ENCODE measurements around the gene ZNF462.

ZNF462 gene

DNA sequence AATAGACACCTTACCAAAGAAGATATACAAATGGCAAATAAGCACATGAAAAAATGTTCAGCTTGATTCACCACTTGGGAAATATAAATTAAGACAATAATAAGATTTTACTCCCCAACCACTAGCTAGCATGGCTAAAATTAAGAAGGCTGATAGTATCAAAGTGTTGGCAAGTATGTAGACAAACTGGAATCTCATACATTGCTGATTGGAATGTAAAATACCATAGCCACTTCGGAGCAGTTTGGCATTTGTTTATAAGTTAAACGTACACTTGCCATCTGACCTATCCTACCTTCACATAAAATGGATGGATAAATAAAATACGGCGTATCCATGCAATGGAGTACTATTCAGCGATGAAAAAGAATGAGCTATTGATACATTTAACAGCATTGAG lies 129.2 kb downstream of the ZNF462 start:
- DNase-seq = no peak
- no peaks in the 10 kb centered on the region for H3K27me3 Mint-ChIP-seq
- H3K9me3 Mint-ChIP-seq = peaks cover 8% of the 10 kb centered on the region
- no peaks in the 10 kb centered on the region for H3K4me1 Mint-ChIP-seq (ENCODE audit: low read depth)
- H3K27ac Mint-ChIP-seq = no peak overlapping the region
- H3K4me3 Mint-ChIP-seq = no peak overlapping the region
- H3K36me3 Mint-ChIP-seq (ENCODE audit: low read depth) = no peaks in the 10 kb centered on the region

DNA sequence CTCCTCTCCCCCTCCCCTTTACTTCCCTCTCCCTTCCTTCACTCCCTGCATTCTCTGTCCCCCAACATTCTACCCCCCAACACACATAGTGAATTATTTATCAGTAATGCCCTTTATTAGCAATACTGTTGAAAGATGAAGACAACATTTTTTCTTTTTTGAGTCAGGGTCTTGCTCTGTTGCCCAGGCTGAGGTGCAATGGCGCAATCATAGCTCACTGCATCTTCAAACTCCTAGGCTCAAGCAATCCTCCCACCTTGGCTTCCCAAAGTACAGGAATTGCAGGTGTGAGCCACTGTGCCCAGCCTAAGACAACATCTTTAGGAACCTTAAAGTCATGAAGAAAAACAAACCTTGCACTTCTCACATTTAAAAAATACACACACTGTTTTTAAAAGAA lies 130.6 kb downstream of the ZNF462 start:
- no peak for DNase-seq
- Mint-ChIP-seq H3K36me3 (ENCODE audit: low read depth) (no peaks in the 10 kb centered on the region), H3K4me1 (ENCODE audit: low read depth) (no peaks in the 10 kb centered on the region), H3K4me3 (no peak overlapping the region), H3K27me3 (no peaks in the 10 kb centered on the region), H3K9me3 (peaks cover 5% of the 10 kb centered on the region), H3K27ac (no peak overlapping the region)

DNA sequence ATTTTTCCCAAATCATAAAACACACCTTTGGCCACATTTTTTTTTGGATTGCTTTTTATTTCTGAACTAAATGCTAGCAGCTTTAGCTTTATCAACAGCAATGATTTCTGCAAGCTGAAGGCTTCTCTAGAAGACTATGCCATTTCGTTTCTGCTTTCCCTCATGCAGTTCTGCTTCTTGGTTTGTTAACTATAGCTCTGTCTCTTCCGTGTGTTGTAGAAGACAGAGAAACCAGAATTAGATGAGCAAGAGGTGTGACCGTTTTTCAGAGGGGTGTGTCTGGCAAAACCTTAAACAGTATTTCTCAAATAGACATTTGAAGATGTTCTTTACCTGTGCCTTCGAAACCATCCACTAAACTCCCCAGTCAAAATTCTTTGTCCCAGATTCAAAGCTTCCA lies 131.5 kb downstream of the ZNF462 start:
- Mint-ChIP-seq H3K27ac (no peak overlapping the region), H3K36me3 (ENCODE audit: low read depth) (no peaks in the 10 kb centered on the region), H3K27me3 (no peaks in the 10 kb centered on the region)

DNA sequence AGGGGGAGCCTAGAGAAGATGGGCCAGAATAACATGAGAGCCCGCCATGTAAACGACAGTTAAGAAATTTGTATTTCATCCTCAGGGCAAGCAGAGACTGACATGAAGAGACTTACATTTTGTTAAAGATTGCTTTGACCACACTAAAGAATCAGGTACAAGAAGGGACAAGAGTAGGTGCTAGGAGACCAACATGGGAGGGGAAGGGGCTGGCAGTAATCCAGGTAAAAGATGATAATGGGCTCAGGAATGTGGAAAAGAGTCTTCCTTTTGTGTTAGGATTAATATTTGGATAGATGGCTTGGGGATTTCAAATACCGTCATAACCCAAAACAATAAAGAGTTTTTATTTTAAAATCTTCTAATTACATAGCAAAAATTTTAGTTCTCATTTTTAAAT lies 137.3 kb downstream of the ZNF462 start:
- Mint-ChIP-seq H3K9me3 (peaks cover 5% of the 10 kb centered on the region), H3K36me3 (ENCODE audit: low read depth) (no peaks in the 10 kb centered on the region), H3K27ac (no peak overlapping the region), H3K4me3 (no peak overlapping the region), H3K27me3 (no peaks in the 10 kb centered on the region), H3K4me1 (ENCODE audit: low read depth) (no peaks in the 10 kb centered on the region)
- no peak for DNase-seq

More for the DNA sequence above, 131.5 kb downstream of the ZNF462 start:
- Mint-ChIP-seq H3K4me3 (no peak overlapping the region), H3K9me3 (peaks cover 5% of the 10 kb centered on the region), H3K4me1 (ENCODE audit: low read depth) (no peaks in the 10 kb centered on the region)
- no peak for DNase-seq

DNA sequence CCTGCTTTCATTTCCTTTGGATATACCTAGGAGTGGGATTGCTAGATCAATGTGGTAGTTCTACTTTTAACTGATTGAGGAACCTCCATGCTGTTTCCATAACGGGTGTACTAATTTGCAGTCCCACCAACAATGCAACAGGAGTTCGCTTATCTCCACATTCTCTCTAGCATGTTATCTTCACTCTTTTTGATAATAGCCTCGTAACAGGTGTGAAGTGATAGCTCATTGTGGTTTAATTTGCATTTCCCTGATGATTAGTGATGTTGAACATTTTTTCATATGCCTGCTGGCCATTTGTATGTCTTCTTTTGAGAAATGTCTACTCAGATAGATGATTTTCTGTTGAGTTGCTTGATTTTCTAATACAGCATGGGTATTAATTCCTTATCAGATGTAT lies 142.2 kb downstream of the ZNF462 start:
- DNase-seq = no peak
- Mint-ChIP-seq H3K9me3 (no peaks in the 10 kb centered on the region), H3K4me1 (ENCODE audit: low read depth) (no peaks in the 10 kb centered on the region)

DNA sequence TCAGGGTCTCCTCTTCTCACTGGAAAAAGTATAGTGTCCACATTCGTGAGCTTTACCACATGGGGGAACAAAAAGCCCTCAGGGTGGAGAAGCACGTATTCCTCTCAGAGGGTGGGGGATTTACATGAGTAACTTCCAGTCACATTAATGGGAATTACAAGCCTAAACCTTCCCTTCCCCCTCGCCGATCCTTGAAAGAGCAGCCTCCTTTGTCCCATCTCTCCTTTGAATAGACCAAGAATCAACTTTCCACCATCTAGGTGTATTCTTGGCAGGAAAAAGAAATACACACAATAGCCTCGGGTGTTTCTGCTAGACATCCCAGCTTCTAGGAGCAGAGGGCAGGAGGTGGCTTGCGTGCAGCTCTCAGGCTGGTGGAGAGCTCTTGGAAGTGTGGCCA lies 144.4 kb downstream of the ZNF462 start:
- no peaks in the 10 kb centered on the region for H3K4me1 Mint-ChIP-seq (ENCODE audit: low read depth)
- no peak overlapping the region for H3K27ac Mint-ChIP-seq
- H3K9me3 Mint-ChIP-seq = peaks cover 4% of the 10 kb centered on the region
- DNase-seq = no peak
- no peak overlapping the region for H3K4me3 Mint-ChIP-seq
- no peaks in the 10 kb centered on the region for H3K27me3 Mint-ChIP-seq
- H3K36me3 Mint-ChIP-seq (ENCODE audit: low read depth) = no peaks in the 10 kb centered on the region

More for the DNA sequence above, 142.2 kb downstream of the ZNF462 start:
- no peaks in the 10 kb centered on the region for H3K36me3 Mint-ChIP-seq (ENCODE audit: low read depth)
- no peaks in the 10 kb centered on the region for H3K27me3 Mint-ChIP-seq
- H3K27ac Mint-ChIP-seq = no peak overlapping the region
- no peak overlapping the region for H3K4me3 Mint-ChIP-seq

DNA sequence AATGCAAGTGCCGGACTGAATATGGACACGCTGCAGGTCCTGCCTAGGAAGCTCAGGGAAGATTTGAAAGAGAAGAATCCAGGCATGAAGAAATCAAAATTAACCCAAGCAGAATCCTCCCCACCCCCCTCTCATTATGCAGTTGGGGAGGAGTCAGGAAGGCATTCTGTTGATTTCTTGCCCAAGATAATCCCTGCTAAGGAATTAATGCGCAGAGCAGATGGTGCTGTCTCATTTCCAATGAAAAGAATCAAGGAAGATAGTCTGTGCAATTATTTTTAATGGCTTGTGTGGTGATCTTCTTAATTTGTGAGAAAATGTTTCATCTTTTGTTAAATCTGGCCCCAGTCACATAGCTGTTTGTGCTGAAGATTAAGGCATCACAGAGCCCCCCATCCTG lies 145.0 kb downstream of the ZNF462 start:
- Mint-ChIP-seq H3K9me3 (peaks cover 4% of the 10 kb centered on the region), H3K27ac (no peak overlapping the region), H3K36me3 (ENCODE audit: low read depth) (no peaks in the 10 kb centered on the region), H3K4me3 (no peak overlapping the region), H3K4me1 (ENCODE audit: low read depth) (no peaks in the 10 kb centered on the region), H3K27me3 (no peaks in the 10 kb centered on the region)
- DNase-seq = no peak

DNA sequence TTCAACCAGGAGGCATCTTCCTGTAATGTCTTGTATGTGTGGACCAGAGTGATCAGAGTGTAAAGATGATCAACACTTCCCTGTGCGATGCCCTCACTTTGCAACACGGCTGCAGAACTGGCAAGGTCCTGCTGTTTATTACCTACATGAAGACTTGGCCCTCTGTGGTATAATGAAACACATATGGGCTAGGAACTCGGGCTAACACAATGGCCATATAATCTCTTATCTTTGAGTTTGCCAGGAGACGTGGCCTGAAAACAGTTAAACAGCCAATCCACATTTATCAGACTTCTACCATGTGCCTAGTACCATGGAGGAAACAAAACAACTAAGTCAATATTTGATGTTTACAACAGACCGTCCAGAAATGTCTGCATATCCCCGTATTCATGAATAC lies 145.5 kb downstream of the ZNF462 start:
- H3K9me3 Mint-ChIP-seq = peaks cover 4% of the 10 kb centered on the region
- H3K4me1 Mint-ChIP-seq (ENCODE audit: low read depth) = no peaks in the 10 kb centered on the region
- no peaks in the 10 kb centered on the region for H3K27me3 Mint-ChIP-seq
- H3K4me3 Mint-ChIP-seq = no peak overlapping the region
- no peak for DNase-seq
- H3K36me3 Mint-ChIP-seq (ENCODE audit: low read depth) = no peaks in the 10 kb centered on the region
- H3K27ac Mint-ChIP-seq = no peak overlapping the region

DNA sequence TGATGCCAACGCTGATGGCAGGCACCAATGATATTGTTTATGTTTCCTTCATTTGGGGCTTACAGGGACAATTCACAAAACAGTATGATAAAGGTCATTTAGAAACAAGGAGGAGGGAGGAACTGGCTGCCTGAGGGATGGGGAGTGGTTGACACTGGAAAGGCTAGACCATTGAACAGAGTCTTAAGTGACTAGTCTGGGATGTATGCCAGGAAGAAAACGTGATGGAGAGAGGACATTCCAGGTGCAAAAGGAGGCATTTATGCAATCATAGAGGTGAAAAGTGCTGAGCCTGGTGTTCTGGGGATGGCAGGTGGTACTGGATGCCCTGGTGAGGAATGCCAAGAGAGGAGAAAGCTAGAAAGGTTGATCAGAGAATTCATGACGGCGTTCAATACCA lies 153.4 kb downstream of the ZNF462 start:
- Mint-ChIP-seq H3K9me3 (peaks cover 11% of the 10 kb centered on the region), H3K4me1 (ENCODE audit: low read depth) (no peaks in the 10 kb centered on the region), H3K27ac (no peak overlapping the region), H3K36me3 (ENCODE audit: low read depth) (no peaks in the 10 kb centered on the region), H3K27me3 (no peaks in the 10 kb centered on the region), H3K4me3 (no peak overlapping the region)
- no peak for DNase-seq

DNA sequence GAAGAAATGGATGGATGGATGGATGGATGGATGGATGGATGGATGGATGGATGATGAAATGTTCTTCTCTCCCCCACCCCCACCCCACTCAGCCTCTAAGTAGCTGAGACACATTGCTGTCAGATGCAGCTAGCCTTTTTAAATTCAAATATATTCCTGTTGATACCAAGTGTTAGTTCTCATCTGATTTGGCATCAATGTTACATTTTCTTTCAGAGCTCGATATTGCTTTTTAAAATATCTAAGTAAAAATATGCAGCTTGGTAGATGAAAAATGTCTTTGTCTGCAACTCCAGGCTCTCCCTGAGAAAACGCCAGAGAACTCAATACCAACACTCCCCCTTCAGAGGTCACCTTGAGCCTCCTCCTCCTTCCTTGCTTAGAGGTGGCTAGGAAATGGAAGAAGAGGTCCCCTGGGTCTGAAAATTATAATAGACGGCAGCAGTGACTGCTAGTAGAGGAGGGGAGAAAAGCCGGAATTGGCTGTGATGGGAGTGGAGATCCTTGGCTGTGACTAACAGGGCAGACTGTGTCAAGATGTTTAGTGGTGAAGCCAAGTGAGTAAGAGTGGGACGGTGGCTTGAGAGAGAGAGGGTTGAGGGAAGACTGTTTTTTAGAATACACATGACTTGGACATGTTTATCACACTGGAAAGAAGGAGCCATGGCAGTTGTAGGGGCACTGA lies 156.0 kb downstream of the ZNF462 start:
- no peaks in the 10 kb centered on the region for H3K27me3 Mint-ChIP-seq
- peaks cover 7% of the 10 kb centered on the region for H3K9me3 Mint-ChIP-seq
- no peaks in the 10 kb centered on the region for H3K36me3 Mint-ChIP-seq (ENCODE audit: low read depth)
- no peak for DNase-seq
- no peaks in the 10 kb centered on the region for H3K4me1 Mint-ChIP-seq (ENCODE audit: low read depth)
- H3K27ac Mint-ChIP-seq = no peak overlapping the region
- no peak overlapping the region for H3K4me3 Mint-ChIP-seq

DNA sequence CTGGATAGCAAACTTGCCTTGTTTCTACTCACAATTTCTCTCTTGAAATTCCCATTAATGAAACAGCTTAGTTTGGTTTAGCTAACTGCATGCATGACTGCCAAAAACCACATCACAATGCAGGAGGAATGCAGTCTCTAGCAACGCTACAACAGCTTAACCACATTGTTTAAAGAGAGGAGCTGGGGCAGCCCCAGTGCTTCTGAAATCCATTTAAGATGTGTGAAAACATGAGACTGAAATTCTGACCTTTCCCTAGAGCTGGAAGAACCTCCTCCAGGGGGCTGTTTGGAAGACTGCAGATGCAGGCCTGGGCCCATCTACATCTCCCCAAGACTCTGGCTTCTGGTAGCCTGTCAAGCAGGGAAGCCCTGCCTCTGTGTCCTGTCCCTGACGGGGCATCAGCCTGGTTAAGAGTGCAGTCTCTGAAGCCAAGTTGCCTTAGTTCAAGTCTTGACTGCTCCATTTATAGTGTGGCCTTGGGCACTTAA lies 157.1 kb downstream of the ZNF462 start:
- H3K27me3 Mint-ChIP-seq = no peaks in the 10 kb centered on the region
- no peaks in the 10 kb centered on the region for H3K36me3 Mint-ChIP-seq (ENCODE audit: low read depth)
- no peak overlapping the region for H3K4me3 Mint-ChIP-seq
- H3K4me1 Mint-ChIP-seq (ENCODE audit: low read depth) = peaks cover 6% of the 10 kb centered on the region
- H3K27ac Mint-ChIP-seq = no peak overlapping the region
- H3K9me3 Mint-ChIP-seq = peaks cover 7% of the 10 kb centered on the region
- DNase-seq = no peak

DNA sequence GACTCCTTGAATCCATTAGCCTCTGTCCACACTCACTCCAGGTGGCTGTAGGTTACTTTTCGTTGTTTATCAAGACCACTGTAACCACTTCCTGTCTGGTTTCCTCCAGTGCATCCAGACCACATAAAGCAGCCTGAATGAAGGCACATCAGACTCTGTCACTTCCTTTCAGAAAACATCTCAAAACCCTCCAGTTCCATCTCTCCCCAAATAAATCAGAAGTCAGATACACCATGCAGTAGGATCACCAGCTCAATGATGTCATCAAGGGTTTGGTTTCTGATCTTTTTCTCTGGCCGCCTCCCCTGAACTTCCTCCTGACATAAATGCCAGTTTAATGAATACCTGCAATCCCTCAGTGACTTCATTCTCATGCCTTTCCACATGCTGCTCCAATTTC lies 161.2 kb downstream of the ZNF462 start:
- Mint-ChIP-seq H3K4me1 (ENCODE audit: low read depth) (peaks cover 6% of the 10 kb centered on the region), H3K27ac (no peak overlapping the region), H3K27me3 (no peaks in the 10 kb centered on the region), H3K9me3 (no peaks in the 10 kb centered on the region), H3K36me3 (ENCODE audit: low read depth) (no peaks in the 10 kb centered on the region), H3K4me3 (no peak overlapping the region)
- DNase-seq = no peak

DNA sequence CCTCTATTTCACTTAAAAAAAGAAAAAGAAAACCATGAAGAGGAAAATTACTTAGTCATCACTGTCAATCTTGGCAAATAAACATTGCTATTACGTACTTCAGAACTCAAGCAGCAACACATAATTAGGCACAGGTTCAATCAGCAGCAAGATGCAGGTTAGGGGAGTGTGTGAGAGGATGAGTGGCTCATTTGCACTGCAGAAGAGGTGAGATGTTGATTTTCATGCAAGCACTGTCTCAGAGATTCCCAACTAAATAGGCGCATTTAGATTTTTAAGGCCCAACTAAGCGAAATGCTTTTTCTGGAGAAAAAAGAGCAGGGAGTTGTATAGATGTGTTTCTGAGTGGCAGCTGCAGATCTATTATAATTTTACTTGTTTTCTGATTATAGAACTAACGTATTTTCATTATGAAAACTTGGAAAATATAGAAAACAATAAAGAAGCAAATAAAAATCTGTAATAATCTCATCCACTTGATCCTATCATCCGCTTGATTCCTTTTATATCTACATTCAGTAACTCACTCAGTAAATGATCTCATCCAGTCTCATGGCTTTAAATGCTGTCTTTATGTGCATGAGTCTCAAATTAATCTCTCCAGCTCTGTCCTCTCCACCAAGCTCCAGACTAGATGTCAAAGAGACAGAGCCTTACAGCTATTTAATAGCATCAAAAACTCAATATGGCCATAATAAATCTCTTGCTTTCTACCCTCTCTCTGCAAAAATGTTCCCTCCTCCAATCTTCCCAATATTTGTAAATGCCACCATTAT lies 162.5 kb downstream of the ZNF462 start:
- DNase-seq = no peak
- Mint-ChIP-seq H3K4me3 (no peak overlapping the region), H3K27ac (no peak overlapping the region), H3K36me3 (ENCODE audit: low read depth) (no peaks in the 10 kb centered on the region), H3K9me3 (no peaks in the 10 kb centered on the region), H3K27me3 (no peaks in the 10 kb centered on the region), H3K4me1 (ENCODE audit: low read depth) (peaks cover 6% of the 10 kb centered on the region)

DNA sequence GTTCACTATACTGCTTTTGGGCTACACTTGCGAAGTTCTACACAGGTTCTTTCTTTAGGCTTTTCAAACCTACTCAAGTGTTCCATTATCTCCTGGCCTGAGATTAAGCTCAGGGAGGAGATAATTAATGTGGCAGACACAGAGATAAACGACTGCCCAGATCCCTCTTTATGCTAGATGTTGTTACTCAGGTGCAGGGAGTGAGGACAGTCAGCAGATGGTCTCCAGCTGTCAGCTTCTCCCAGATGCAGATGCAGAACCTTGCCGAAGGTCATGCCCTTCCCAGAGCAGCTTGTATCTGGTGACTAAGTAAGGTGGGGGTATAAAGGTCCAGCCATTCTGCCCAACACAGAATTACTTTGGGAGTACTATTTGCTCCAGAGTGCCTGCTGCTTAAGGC lies 166.2 kb downstream of the ZNF462 start:
- Mint-ChIP-seq H3K36me3 (ENCODE audit: low read depth) (no peaks in the 10 kb centered on the region), H3K9me3 (peaks cover 3% of the 10 kb centered on the region)

DNA sequence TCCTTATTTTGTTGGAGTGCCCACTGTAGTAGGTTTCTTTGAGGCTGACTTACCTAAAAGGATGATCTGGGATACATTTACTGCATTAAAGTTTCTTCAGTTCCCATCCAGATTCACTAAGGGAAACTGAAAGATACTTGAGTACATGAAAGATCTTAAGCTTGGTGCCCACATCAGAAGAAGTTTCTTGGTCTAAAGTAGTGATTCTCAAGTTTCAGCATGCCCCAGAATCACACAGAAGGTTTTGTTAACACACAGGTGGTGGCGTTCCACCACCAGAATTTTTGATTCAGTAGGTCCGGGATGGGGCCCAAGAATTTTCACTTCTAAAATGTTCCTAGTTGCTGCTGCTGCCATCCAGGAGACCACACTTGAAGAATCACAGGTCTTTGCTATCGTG lies 171.0 kb downstream of the ZNF462 start:
- no peak for DNase-seq
- Mint-ChIP-seq H3K4me1 (ENCODE audit: low read depth) (peaks cover 5% of the 10 kb centered on the region), H3K4me3 (no peak overlapping the region), H3K27ac (no peak overlapping the region), H3K27me3 (peaks cover 11% of the 10 kb centered on the region), H3K9me3 (peaks cover 3% of the 10 kb centered on the region), H3K36me3 (ENCODE audit: low read depth) (no peaks in the 10 kb centered on the region)

More for the DNA sequence above, 166.2 kb downstream of the ZNF462 start:
- DNase-seq = no peak
- H3K27me3 Mint-ChIP-seq = peaks cover 3% of the 10 kb centered on the region
- no peak overlapping the region for H3K27ac Mint-ChIP-seq
- peaks cover 6% of the 10 kb centered on the region for H3K4me1 Mint-ChIP-seq (ENCODE audit: low read depth)
- no peak overlapping the region for H3K4me3 Mint-ChIP-seq
